ENCODE data around the gene PEAK1. TPM values are rescaled to one million over a fixed set of nuclear protein-coding genes. Genes with fewer than 3 reads are reported as not detected.
A peak's percentile ranks its signal among the peaks of the same experiment; 100 is the strongest.

Gene PEAK1
- polyA plus RNA-seq, 1 donor (not counting 4 experiments of a cell fraction or from before 2014, with no cell fraction given) = 5.9 TPM

DNA sequence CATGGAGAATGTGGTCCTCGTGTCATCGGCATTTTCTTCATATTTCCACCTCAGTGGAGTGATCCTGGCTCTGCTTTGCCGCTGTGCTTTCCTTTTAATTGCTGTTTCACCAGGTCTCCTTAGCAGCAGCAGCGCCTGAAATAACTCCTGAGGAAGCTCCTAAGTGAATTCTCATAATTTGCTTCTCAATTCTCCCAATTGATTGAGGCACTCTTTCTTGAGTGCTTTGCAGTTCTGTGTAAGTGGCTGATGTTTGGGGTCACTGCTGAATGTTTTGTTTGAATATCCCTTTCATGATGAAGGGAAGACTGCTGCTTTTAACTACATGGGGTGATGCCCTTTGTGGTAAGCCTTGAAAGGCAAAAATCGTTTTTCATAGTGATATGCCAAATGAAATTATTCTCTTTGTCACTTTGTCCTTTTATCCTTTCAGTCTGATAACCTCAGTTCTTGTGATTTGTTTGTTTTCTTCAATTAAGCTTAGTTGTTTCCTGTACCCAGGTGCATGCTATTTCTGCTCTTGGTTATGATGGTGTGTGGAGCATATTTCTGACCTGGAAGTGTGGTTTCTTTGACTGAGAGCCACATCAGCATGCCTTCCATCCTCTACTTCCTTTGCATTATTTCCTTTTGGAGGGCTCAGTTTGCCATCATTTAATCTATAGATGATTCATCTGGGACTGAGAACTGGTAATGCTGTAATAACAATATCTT is 37.4 kb upstream of the PEAK1 start:
- Histone ChIP-seq H3K79me2 (ENCODE audit: control insufficient read depth, insufficient read depth, low read length) (no peaks in the 10 kb centered on the region), H3K4me1 (ENCODE audit: control insufficient read depth, extremely low read depth, insufficient read depth, low read length) (peaks cover 11% of the 10 kb centered on the region), H3K4me3 (ENCODE audit: control insufficient read depth in 2 of 3, extremely low read depth in 1 of 3, insufficient read depth in 2 of 3, low read depth in 1 of 3, low read length in 3 of 3) (no peak overlapping the region), H3K9ac (ENCODE audit: control insufficient read depth, extremely low read depth, insufficient read depth, low read length) (no peak overlapping the region), H3K9me3 (ENCODE audit: control insufficient read depth, low read depth, low read length) (no peaks in the 10 kb centered on the region), H4K20me1 (ENCODE audit: control insufficient read depth, extremely low read depth, insufficient read depth, low read length) (no peaks in the 10 kb centered on the region), H2AFZ (ENCODE audit: control insufficient read depth, low read length) (no peak overlapping the region), H3K4me2 (ENCODE audit: control insufficient read depth, extremely low read depth, insufficient read depth, low read depth, low read length) (peak overlapping the region; percentile 25), H3K27me3 (ENCODE audit: control insufficient read depth, extremely low read depth, insufficient read depth, low read length) (no peaks in the 10 kb centered on the region), H3K27ac (ENCODE audit: control insufficient read depth, insufficient read depth, low read length) (no peak overlapping the region), H3K9me1 (ENCODE audit: control insufficient read depth, extremely low read depth, insufficient read depth, low read length) (no peaks in the 10 kb centered on the region), H3K36me3 (ENCODE audit: control insufficient read depth in 2 of 2, extremely low read depth in 1 of 2, insufficient read depth in 2 of 2, low read length in 2 of 2) (peaks cover 0 to 4% of the 10 kb centered on the region in 2 experiments)
- TF ChIP-seq EZH2 (IDR thresholded peaks at IDR 0.05; ENCODE audit: low read length) = no peak
- TF ChIP-seq CTCF (optimal IDR thresholded peaks at IDR 0.05 in 1 of 3, IDR thresholded peaks at IDR 0.05 in 1 of 3, conservative IDR thresholded peaks at IDR 0.05 in 1 of 3; ENCODE audit: extremely low read depth in 1 of 3, insufficient read depth in 2 of 3, low read length in 3 of 3) = no peak
- FAIRE-seq (no peak), DNase-seq (ENCODE audit: low read depth, low spot score) (no peak)
- dilution Hi-C loops (cut with MboI; ENCODE audit: extremely low pct_ligation_motif_present, low sequenced_read_pairs) = no loop called here

DNA sequence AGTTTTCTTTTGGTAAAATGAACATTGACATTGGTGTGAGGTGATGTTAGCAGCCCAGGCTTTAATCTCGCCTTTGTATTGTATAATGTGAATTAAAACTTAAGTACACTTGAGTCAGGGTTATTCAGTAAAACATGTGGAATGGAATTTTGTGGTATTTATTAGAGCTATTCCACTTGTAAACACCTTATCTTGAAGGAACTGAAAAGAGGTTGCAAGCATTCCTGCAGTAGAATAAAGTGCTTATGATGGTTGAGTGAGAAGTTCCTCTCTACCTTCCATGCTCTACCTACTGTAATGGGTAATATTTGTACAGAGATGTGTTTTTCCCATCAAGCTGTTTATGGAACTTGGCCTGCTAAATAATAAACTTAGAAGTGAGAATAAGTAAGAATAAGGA is 36.8 kb upstream of the PEAK1 start:
- no peak for FAIRE-seq
- no peak overlapping the region for H3K9ac ChIP-seq (ENCODE audit: control insufficient read depth, extremely low read depth, insufficient read depth, low read length)

More for the DNA sequence above, 36.8 kb upstream of the PEAK1 start:
- no peak overlapping the region for H3K4me3 ChIP-seq (ENCODE audit: control insufficient read depth in 2 of 3, extremely low read depth in 1 of 3, insufficient read depth in 2 of 3, low read depth in 1 of 3, low read length in 3 of 3)
- no peaks in the 10 kb centered on the region for H3K79me2 ChIP-seq (ENCODE audit: control insufficient read depth, insufficient read depth, low read length)
- peaks cover 0 to 4% of the 10 kb centered on the region in 2 experiments for H3K36me3 ChIP-seq (ENCODE audit: control insufficient read depth in 2 of 2, extremely low read depth in 1 of 2, insufficient read depth in 2 of 2, low read length in 2 of 2)
- H4K20me1 ChIP-seq (ENCODE audit: control insufficient read depth, extremely low read depth, insufficient read depth, low read length) = no peaks in the 10 kb centered on the region
- no peaks in the 10 kb centered on the region for H3K9me1 ChIP-seq (ENCODE audit: control insufficient read depth, extremely low read depth, insufficient read depth, low read length)
- TF ChIP-seq EZH2 (IDR thresholded peaks at IDR 0.05; ENCODE audit: low read length) (no peak), CTCF (optimal IDR thresholded peaks at IDR 0.05 in 1 of 3, IDR thresholded peaks at IDR 0.05 in 1 of 3, conservative IDR thresholded peaks at IDR 0.05 in 1 of 3; ENCODE audit: extremely low read depth in 1 of 3, insufficient read depth in 2 of 3, low read length in 3 of 3) (no peak)
- no peaks in the 10 kb centered on the region for H3K27me3 ChIP-seq (ENCODE audit: control insufficient read depth, extremely low read depth, insufficient read depth, low read length)
- no peak overlapping the region for H3K27ac ChIP-seq (ENCODE audit: control insufficient read depth, insufficient read depth, low read length)
- H3K9me3 ChIP-seq (ENCODE audit: control insufficient read depth, low read depth, low read length) = no peaks in the 10 kb centered on the region
- DNase-seq (ENCODE audit: low read depth, low spot score) = no peak
- H3K4me1 ChIP-seq (ENCODE audit: control insufficient read depth, extremely low read depth, insufficient read depth, low read length) = peaks cover 11% of the 10 kb centered on the region
- H3K4me2 ChIP-seq (ENCODE audit: control insufficient read depth, extremely low read depth, insufficient read depth, low read depth, low read length) = no peak overlapping the region
- H2AFZ ChIP-seq (ENCODE audit: control insufficient read depth, low read length) = no peak overlapping the region
- dilution Hi-C loops (cut with MboI; ENCODE audit: extremely low pct_ligation_motif_present, low sequenced_read_pairs) = no loop called here

Data from keratinocyte (primary cell).